Activated CD8-positive, alpha-beta memory T cell treated with anti-CD3 and anti-CD28 coated beads for 36 hours (primary cell): ENCODE measurements around the gene TMX2. TPM values are rescaled to one million over a fixed set of nuclear protein-coding genes. Genes with fewer than 3 reads are reported as not detected.

Source experiments
- CTCF ChIA-PET: fragments of 350-600 bp; sonication (Branson Sonifier 250); formaldehyde crosslinking; loops from one replicate; lab custom pipeline; 2021; ENCODE audit warnings: antibody characterized with exemption; lab: Charles Lee
- POLR2A ChIA-PET: fragments of 350-600 bp; sonication (Branson Sonifier 250); formaldehyde crosslinking; loops from one replicate; lab custom pipeline; 2021; ENCODE audit warnings: antibody characterized with exemption; lab: Charles Lee
- total RNA-seq, 2 experiments: library from RNA; stranded (reverse); gene quantifications; one replicate each; pipeline ENCODE4 v1.2.3, GENCODE V29; 2021

Gene TMX2
- total RNA-seq, 2 experiments from 2014 or later = 115 to 116 TPM

- ChIA-PET POLR2A (no interaction called here), CTCF (interaction anchor here (1.0 kb wide), 1 partner anchor 19 kb away, joined by 4 read pairs; no protein-coding TSS in a partner anchor)
Observed at GRCh38 chr11:57781529-57781943, 69.1 kb downstream of the TMX2 start.

- CTCF ChIA-PET = no interaction called here
- POLR2A ChIA-PET = no interaction called here
Observed at GRCh38 chr11:57785072-57785471, 72.7 kb downstream of the TMX2 start.

- ChIA-PET POLR2A (no interaction called here), CTCF (no interaction called here)
Observed at GRCh38 chr11:57786436-57786835, 74.0 kb downstream of the TMX2 start.

GRCh38 chr11:57787006-57787604 is 74.7 kb downstream of the TMX2 start:
- ChIA-PET POLR2A (no interaction called here), CTCF (no interaction called here)

GRCh38 chr11:57787920-57788702 is 75.7 kb downstream of the TMX2 start:
- ChIA-PET CTCF (interaction anchor here (0.6 kb wide), 1 partner anchor 57 kb away, joined by 5 read pairs; no protein-coding TSS in a partner anchor), POLR2A (no interaction called here)

GRCh38 chr11:57788703-57789088 is 76.3 kb downstream of the TMX2 start:
- ChIA-PET CTCF (no interaction called here), POLR2A (no interaction called here)

Other genes starting within 250 kb of the TMX2 start
- gene SLC43A1, start 196.9 kb upstream of the TMX2 start, total RNA-seq = 10 to 100 TPM; 35.1 to 36.3 TPM
- 100 to 1,000 TPM; 137 to 140 TPM for gene TIMM10, start 181.8 kb upstream of the TMX2 start, total RNA-seq
- not detected for gene SMTNL1, start 175.0 kb upstream of the TMX2 start, total RNA-seq
- gene UBE2L6, start 144.9 kb upstream of the TMX2 start, total RNA-seq = 10 to 100 TPM; 81.3 to 88.9 TPM
- gene SERPING1, start 114.9 kb upstream of the TMX2 start, total RNA-seq = not detected
- not detected for gene YPEL4, start 62.7 kb upstream of the TMX2 start, total RNA-seq
- gene CLP1, start 54.8 kb upstream of the TMX2 start, total RNA-seq = 10 to 100 TPM; 19.8 to 20.5 TPM
- 10 to 100 TPM; 81.9 to 82.2 TPM for gene ZDHHC5, start 44.5 kb upstream of the TMX2 start, total RNA-seq
- gene MED19, start 378 bp upstream of the TMX2 start, total RNA-seq = 10 to 100 TPM; 16.4 to 18.0 TPM
- gene SELENOH, start 28.9 kb downstream of the TMX2 start, total RNA-seq = 100 to 1,000 TPM; 238 to 252 TPM
- gene BTBD18, start 39.2 kb downstream of the TMX2 start, total RNA-seq = not detected
- 1 to 10 TPM; 3.4 to 4.4 TPM for gene CTNND1, start 49.2 kb downstream of the TMX2 start, total RNA-seq